ENCODE measurements around the gene SLC22A9.

SLC22A9 gene

GRCh38 chr11:63369971-63370588 lies 495 bp downstream of the SLC22A9 start:
- H3K4me3 ChIP-seq (ENCODE audit: low read depth, low read length), result no peak overlapping the region
- TF ChIP-seq CTCF (conservative IDR thresholded peaks at IDR 0.05; ENCODE audit: low read depth, low read length), result no peak
- no peak for DNase-seq (ENCODE audit: low read depth)

GRCh38 chr11:63371396-63371795 lies 1.8 kb downstream of the SLC22A9 start:
- H3K4me3 ChIP-seq (ENCODE audit: low read depth, low read length), result no peak overlapping the region
- no peak for TF ChIP-seq CTCF (conservative IDR thresholded peaks at IDR 0.05; ENCODE audit: low read depth, low read length)
- no peak for DNase-seq (ENCODE audit: low read depth)

GRCh38 chr11:63375434-63375833 lies 5.8 kb downstream of the SLC22A9 start:
- H3K4me3 ChIP-seq (ENCODE audit: low read depth, low read length), result no peak overlapping the region
- TF ChIP-seq CTCF (conservative IDR thresholded peaks at IDR 0.05; ENCODE audit: low read depth, low read length), result no peak
- no peak for DNase-seq (ENCODE audit: low read depth)

- no peak for DNase-seq (ENCODE audit: low read depth)
- no peak for TF ChIP-seq CTCF (conservative IDR thresholded peaks at IDR 0.05; ENCODE audit: low read depth, low read length)
- H3K4me3 ChIP-seq (ENCODE audit: low read depth, low read length), result no peak overlapping the region
Observed at GRCh38 chr11:63380130-63380529, 10.5 kb downstream of the SLC22A9 start.

DNA sequence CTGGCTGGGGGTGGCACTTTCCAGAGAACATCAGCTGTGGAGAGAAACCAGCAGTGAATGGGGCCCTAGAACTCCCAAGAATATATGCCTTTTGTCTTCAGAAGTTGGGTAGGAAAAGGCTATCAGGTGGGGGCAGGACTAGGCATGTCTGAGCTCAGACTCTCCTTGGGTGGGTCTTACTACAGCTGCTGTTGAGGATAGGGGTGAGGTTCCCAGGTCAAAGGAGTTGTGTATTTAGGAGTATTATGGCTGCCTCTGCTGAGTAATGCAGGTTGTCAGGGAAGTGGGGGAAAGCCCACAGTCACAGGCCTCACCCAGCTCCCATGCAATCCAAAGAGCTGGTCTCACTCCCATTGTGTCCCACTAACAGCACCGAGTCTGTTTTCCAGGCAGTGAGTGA lies 26.1 kb downstream of the SLC22A9 start:
- DNase-seq (ENCODE audit: low read depth), result no peak
- H3K4me3 ChIP-seq (ENCODE audit: low read depth, low read length), result no peak overlapping the region
- no peak for TF ChIP-seq CTCF (conservative IDR thresholded peaks at IDR 0.05; ENCODE audit: low read depth, low read length)

DNA sequence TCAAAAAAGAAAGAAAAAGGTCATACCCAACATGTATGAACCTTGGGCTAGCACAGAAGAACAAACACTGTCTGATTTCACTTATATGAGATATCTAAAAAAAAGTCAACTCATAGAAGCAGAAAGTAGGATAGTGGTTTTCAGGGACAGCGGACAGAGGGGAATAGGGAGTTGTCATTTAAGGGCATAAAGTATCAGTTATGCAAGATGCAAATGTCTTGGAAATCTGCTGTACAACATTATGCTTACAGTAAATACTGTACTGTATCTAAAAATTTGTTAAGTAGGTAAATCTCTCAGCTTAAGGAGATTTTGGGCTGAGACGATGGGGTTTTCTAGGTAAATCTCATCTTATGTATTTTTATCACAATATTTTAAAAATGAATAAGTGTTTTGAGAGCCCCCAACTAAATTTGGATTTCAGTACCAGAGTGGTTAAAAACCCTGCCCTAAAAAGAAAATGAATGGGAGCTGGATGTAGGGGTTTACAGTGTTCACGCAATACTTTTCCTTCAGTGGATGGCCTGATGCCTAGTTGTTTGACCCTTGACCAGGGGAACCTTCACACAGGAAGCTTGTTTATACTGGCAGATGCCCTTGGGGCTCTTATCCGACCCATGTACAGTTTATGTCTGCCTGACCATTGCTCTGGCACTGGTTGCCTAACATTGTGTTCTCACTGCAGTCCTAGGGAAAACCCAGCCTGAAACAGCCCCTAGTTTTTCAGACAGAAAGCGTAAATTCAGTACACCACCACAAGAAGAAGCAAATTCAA lies 34.8 kb downstream of the SLC22A9 start:
- TF ChIP-seq CTCF (conservative IDR thresholded peaks at IDR 0.05; ENCODE audit: low read depth, low read length), result no peak
- H3K4me3 ChIP-seq (ENCODE audit: low read depth, low read length), result no peak overlapping the region
- DNase-seq (ENCODE audit: low read depth), result no peak

GRCh38 chr11:63405114-63405513 lies 35.5 kb downstream of the SLC22A9 start:
- DNase-seq (ENCODE audit: low read depth), result no peak
- no peak for TF ChIP-seq CTCF (conservative IDR thresholded peaks at IDR 0.05; ENCODE audit: low read depth, low read length)
- no peak overlapping the region for H3K4me3 ChIP-seq (ENCODE audit: low read depth, low read length)

Data from choroid plexus epithelial cell (primary cell).